ENCODE data around the gene CAMK1G. TPM values are rescaled to one million over a fixed set of nuclear protein-coding genes. Genes with fewer than 3 reads are reported as not detected.

Gene CAMK1G
- total and polyA plus RNA-seq, 2 of the 4 experiments (the other 2 are of a cell fraction): 0.72 to 1.8 TPM

DNA sequence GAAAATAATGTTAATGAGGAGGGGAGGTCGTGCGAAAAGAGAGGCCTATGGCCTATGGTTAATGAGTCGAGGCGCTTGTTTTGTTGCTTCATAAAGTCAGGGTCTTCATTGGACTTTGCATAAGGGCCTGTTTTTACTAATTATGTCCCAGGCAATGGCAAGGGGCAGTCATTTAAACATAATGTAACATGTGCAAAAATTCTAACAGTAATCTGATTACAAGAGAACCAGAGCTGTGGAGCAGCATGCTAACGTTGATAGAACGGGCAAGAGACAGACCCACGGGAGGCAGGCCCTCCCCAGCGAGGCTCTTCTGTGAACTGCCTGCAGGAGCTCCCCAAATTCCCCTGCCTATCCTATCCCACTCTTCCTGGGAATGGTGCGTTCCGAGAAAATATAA is 22.6 kb upstream of the CAMK1G start:
- TF ChIP-seq, protein P1, sequence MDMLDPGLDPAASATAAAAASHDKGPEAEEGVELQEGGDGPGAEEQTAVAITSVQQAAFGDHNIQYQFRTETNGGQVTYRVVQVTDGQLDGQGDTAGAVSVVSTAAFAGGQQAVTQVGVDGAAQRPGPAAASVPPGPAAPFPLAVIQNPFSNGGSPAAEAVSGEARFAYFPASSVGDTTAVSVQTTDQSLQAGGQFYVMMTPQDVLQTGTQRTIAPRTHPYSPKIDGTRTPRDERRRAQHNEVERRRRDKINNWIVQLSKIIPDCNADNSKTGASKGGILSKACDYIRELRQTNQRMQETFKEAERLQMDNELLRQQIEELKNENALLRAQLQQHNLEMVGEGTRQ (IDR thresholded peaks at IDR 0.05; ENCODE audit: low read depth, low read length): no peak
- TF ChIP-seq SMC3 (IDR thresholded peaks at IDR 0.05; ENCODE audit: low read depth, low read length): no peak
- TF ChIP-seq, protein P2, sequence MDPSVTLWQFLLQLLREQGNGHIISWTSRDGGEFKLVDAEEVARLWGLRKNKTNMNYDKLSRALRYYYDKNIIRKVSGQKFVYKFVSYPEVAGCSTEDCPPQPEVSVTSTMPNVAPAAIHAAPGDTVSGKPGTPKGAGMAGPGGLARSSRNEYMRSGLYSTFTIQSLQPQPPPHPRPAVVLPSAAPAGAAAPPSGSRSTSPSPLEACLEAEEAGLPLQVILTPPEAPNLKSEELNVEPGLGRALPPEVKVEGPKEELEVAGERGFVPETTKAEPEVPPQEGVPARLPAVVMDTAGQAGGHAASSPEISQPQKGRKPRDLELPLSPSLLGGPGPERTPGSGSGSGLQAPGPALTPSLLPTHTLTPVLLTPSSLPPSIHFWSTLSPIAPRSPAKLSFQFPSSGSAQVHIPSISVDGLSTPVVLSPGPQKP (IDR thresholded peaks at IDR 0.05; ENCODE audit: borderline replicate concordance, low read depth, low read length): no peak
- TF ChIP-seq MXI1 (IDR thresholded peaks at IDR 0.05; ENCODE audit: borderline replicate concordance, low read depth, low read length): no peak
- no peak for TF ChIP-seq POLR2A (IDR thresholded peaks at IDR 0.05; ENCODE audit: low read depth, low read length)
- no peak for TF ChIP-seq CHD1 (IDR thresholded peaks at IDR 0.05; ENCODE audit: low read depth, low read length)
- no peak for TF ChIP-seq MAZ (IDR thresholded peaks at IDR 0.05; ENCODE audit: borderline replicate concordance, low read depth, low read length)
- TF ChIP-seq MAFK (IDR thresholded peaks at IDR 0.05; ENCODE audit: low read depth, low read length): no peak
- TF ChIP-seq, protein P3, sequence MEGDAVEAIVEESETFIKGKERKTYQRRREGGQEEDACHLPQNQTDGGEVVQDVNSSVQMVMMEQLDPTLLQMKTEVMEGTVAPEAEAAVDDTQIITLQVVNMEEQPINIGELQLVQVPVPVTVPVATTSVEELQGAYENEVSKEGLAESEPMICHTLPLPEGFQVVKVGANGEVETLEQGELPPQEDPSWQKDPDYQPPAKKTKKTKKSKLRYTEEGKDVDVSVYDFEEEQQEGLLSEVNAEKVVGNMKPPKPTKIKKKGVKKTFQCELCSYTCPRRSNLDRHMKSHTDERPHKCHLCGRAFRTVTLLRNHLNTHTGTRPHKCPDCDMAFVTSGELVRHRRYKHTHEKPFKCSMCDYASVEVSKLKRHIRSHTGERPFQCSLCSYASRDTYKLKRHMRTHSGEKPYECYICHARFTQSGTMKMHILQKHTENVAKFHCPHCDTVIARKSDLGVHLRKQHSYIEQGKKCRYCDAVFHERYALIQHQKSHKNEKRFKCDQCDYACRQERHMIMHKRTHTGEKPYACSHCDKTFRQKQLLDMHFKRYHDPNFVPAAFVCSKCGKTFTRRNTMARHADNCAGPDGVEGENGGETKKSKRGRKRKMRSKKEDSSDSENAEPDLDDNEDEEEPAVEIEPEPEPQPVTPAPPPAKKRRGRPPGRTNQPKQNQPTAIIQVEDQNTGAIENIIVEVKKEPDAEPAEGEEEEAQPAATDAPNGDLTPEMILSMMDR (conservative IDR thresholded peaks at IDR 0.05; ENCODE audit: low read depth, low read length): no peak
- no peak for TF ChIP-seq RFX5 (IDR thresholded peaks at IDR 0.05; ENCODE audit: low read depth, low read length)
- H3K4me3 ChIP-seq (ENCODE audit: insufficient read depth, low read depth, low read length): no peak overlapping the region
- H3K9me1 ChIP-seq (ENCODE audit: insufficient read depth, low read length): no peaks in the 10 kb centered on the region
- H2AK5ac ChIP-seq (ENCODE audit: low read depth, low read length): no peak overlapping the region
- ATAC-seq (ENCODE audit: low read depth): no peak
- H3K9me3 ChIP-seq (ENCODE audit: control insufficient read depth, insufficient read depth, low read length): no peaks in the 10 kb centered on the region
- H3K18ac ChIP-seq (ENCODE audit: low read depth, low read length): no peak overlapping the region
- intact Hi-C loops (cut with micrococcal nuclease) (no loop called here), dilution Hi-C loops (cut with HindIII; ENCODE audit: low sequenced_read_pairs, unreplicated experiment) (no loop called here), in situ Hi-C loops (cut with MboI; ENCODE audit: low sequenced_read_pairs) (no loop called here)
- H4K20me1 ChIP-seq (ENCODE audit: insufficient read depth, low read length): no peaks in the 10 kb centered on the region
- H3K4me1 ChIP-seq (ENCODE audit: control insufficient read depth, insufficient read depth, low read length): no peaks in the 10 kb centered on the region
- no peak overlapping the region for H4K91ac ChIP-seq (ENCODE audit: insufficient read depth, low read depth, low read length)
- no peaks in the 10 kb centered on the region for H3K36me3 ChIP-seq (ENCODE audit: control insufficient read depth, insufficient read depth, low read length)
- H2AFZ ChIP-seq (replicated peaks; ENCODE audit: low read length, poor library complexity): no peak overlapping the region
- no peak overlapping the region for H2BK5ac ChIP-seq (ENCODE audit: low read depth, low read length, poor library complexity, severe bottlenecking)
- ChIA-PET POLR2A (ENCODE audit: unreplicated experiment) (no interaction called here), CTCF (interaction anchor here (0.6 to 1.1 kb wide), 2 partner anchors 9 to 202 kb away, joined by 4 to 6 read pairs; no protein-coding TSS in a partner anchor)
- WGBS, 2 experiments (ENCODE audit: extremely low coverage in 2 of 2, insufficient read length in 1 of 2): 79% methylated on average over 4 of the region's 10 CpGs; no CpG with 5 or more reads in 1 of the 2 experiments
- no peak overlapping the region for H3K56ac ChIP-seq (ENCODE audit: extremely low read depth, insufficient read depth, low read length)
- DNase-seq: no peak
- H3K23ac ChIP-seq (ENCODE audit: low read depth, low read length): no peak overlapping the region
- no peak overlapping the region for H4K8ac ChIP-seq (ENCODE audit: low read depth in 2 of 2, low read length in 2 of 2)
- peaks cover 14% of the 10 kb centered on the region for H3K27me3 ChIP-seq (ENCODE audit: control insufficient read depth, insufficient read depth, low read length)
- no peak overlapping the region for H4K5ac ChIP-seq (ENCODE audit: low read depth, low read length)
- H3K79me1 ChIP-seq (ENCODE audit: low read depth in 1 of 2, low read length in 2 of 2): no peaks in the 10 kb centered on the region
- no peak overlapping the region for H2BK20ac ChIP-seq (ENCODE audit: low read depth, low read length)
- no peak overlapping the region for H3K27ac ChIP-seq (ENCODE audit: insufficient read depth, low read length)
- H3K4ac ChIP-seq (ENCODE audit: low read depth, low read length): no peak overlapping the region
- H2BK15ac ChIP-seq (ENCODE audit: low read depth, low read length): no peak overlapping the region
- BruUV-seq (replicated peaks): no TSS peak
- no peak overlapping the region for H3K4me2 ChIP-seq (ENCODE audit: low read depth, low read length)
- H3K14ac ChIP-seq (replicated peaks; ENCODE audit: low read depth, low read length): no peak overlapping the region
- H2BK120ac ChIP-seq (ENCODE audit: low read depth, low read length): no peak overlapping the region
- no peak overlapping the region for H3K9ac ChIP-seq (ENCODE audit: low read depth, low read length)
- H2AK9ac ChIP-seq (replicated peaks; ENCODE audit: low read depth, low read length, poor library complexity): no peak overlapping the region

All from IMR-90 (cell line).